Immature natural killer cell (primary cell): ENCODE data around the gene SPON1. TPM values are rescaled to one million over a fixed set of nuclear protein-coding genes. Genes with fewer than 3 reads are reported as not detected.
"Not testable (repeated sequence)": the region's sequence is repeated elsewhere in the genome, so short reads cannot be mapped to it uniquely, and the experiment has no call there.

Experiments used
- DNase-seq, 3 donors: peaks; one replicate each; pipeline ENCODE4 v3.0.0; 2022; ENCODE audit warnings: mixed read lengths in 1 of 3
- H3K27ac Mint-ChIP-seq, 6 donors: one replicate each; pipeline ENCODE4 v1.8.0; 2020; ENCODE audit warnings: mixed read lengths in 6 of 6, mild to moderate bottlenecking in 5 of 6, inconsistent platforms in 4 of 6, moderate library complexity in 3 of 6
- H3K27me3 Mint-ChIP-seq, 3 donors: one replicate each; pipeline ENCODE4 v1.8.0; 2020 to 2021; ENCODE audit warnings: low read depth in 3 of 3, mild to moderate bottlenecking in 3 of 3, mixed read lengths in 3 of 3, moderate library complexity in 3 of 3, inconsistent platforms in 1 of 3
- H3K36me3 Mint-ChIP-seq, 3 donors: one replicate each; pipeline ENCODE4 v1.8.0; 2020; ENCODE audit warnings: mixed read lengths in 3 of 3, inconsistent platforms in 2 of 3, mild to moderate bottlenecking in 2 of 3
- H3K4me1 Mint-ChIP-seq, 2 donors: one replicate each; pipeline ENCODE4 v1.8.0; 2020; ENCODE audit warnings: inconsistent platforms in 2 of 2, mild to moderate bottlenecking in 2 of 2, mixed read lengths in 2 of 2, moderate library complexity in 1 of 2
- H3K4me3 Mint-ChIP-seq, 5 donors: one replicate each; pipeline ENCODE4 v1.8.0; 2020; ENCODE audit warnings: mild to moderate bottlenecking in 5 of 5, mixed read lengths in 5 of 5, inconsistent platforms in 3 of 5, moderate library complexity in 3 of 5
- H3K9me3 Mint-ChIP-seq, 6 donors: one replicate each; pipeline ENCODE4 v1.8.0; 2020; ENCODE audit warnings: mild to moderate bottlenecking in 6 of 6, mixed read lengths in 6 of 6, inconsistent platforms in 4 of 6, moderate library complexity in 3 of 6
- polyA plus RNA-seq, 3 donors: library from polyadenylated mRNA; unstranded; fragments of 300-500 nt; fragmentation: Illumina TruSeq; gene quantifications; one replicate each; pipeline ENCODE4 v1.2.3, GENCODE V29; 2021

SPON1 gene
- polyA plus RNA-seq, 3 donors from 2014 or later: 0.22 to 1.1 (median 0.74) TPM

- Mint-ChIP-seq H3K4me1 (no peaks in the 10 kb centered on the region), H3K27me3 (peaks cover 1 to 5% (median 4%) of the 10 kb centered on the region in 3 donors), H3K9me3 (peaks cover 0 to 2% (median 0%) of the 10 kb centered on the region in 6 donors), H3K27ac (no peak overlapping the region), H3K4me3 (no peak overlapping the region), H3K36me3 (no peaks in the 10 kb centered on the region)
- DNase-seq: no peak
Observed at GRCh38 chr11:14124886-14125285, 162.4 kb downstream of the SPON1 start.

- Mint-ChIP-seq H3K4me3 (no peak overlapping the region), H3K27me3 (peaks cover 1 to 5% (median 4%) of the 10 kb centered on the region in 3 donors), H3K4me1 (no peaks in the 10 kb centered on the region), H3K9me3 (peaks cover 0 to 2% (median 0%) of the 10 kb centered on the region in 6 donors), H3K27ac (no peak overlapping the region), H3K36me3 (no peaks in the 10 kb centered on the region)
- DNase-seq: no peak
Observed at GRCh38 chr11:14125529-14125928, 163.0 kb downstream of the SPON1 start.

GRCh38 chr11:14127679-14128078 lies 165.2 kb downstream of the SPON1 start:
- DNase-seq: no peak
- H3K9me3 Mint-ChIP-seq: peaks cover 0 to 2% (median 0%) of the 10 kb centered on the region in 6 donors
- H3K27me3 Mint-ChIP-seq: peaks cover 1 to 4% (median 3%) of the 10 kb centered on the region in 3 donors
- H3K27ac Mint-ChIP-seq: no peak overlapping the region
- no peaks in the 10 kb centered on the region for H3K4me1 Mint-ChIP-seq
- H3K4me3 Mint-ChIP-seq: no peak overlapping the region
- H3K36me3 Mint-ChIP-seq: no peaks in the 10 kb centered on the region

- no peak for DNase-seq
- Mint-ChIP-seq H3K4me3 (no peak overlapping the region), H3K4me1 (no peaks in the 10 kb centered on the region), H3K27ac (no peak overlapping the region), H3K27me3 (peaks cover 0 to 7% (median 3%) of the 10 kb centered on the region in 3 donors), H3K9me3 (peaks cover 0 to 2% (median 0%) of the 10 kb centered on the region in 6 donors), H3K36me3 (no peaks in the 10 kb centered on the region)
Observed at GRCh38 chr11:14132312-14132711, 169.8 kb downstream of the SPON1 start.

GRCh38 chr11:14133381-14133780 lies 170.9 kb downstream of the SPON1 start:
- Mint-ChIP-seq H3K4me1 (no peaks in the 10 kb centered on the region), H3K36me3 (no peaks in the 10 kb centered on the region), H3K9me3 (peaks cover 0 to 2% (median 0%) of the 10 kb centered on the region in 6 donors), H3K4me3 (no peak overlapping the region), H3K27ac (no peak overlapping the region), H3K27me3 (peaks cover 0 to 7% (median 3%) of the 10 kb centered on the region in 3 donors)
- DNase-seq: no peak

- Mint-ChIP-seq H3K4me3 (no peak overlapping the region), H3K27ac (no peak overlapping the region)
Observed at GRCh38 chr11:14136561-14136960, 174.0 kb downstream of the SPON1 start.

GRCh38 chr11:14137284-14137683 lies 174.8 kb downstream of the SPON1 start:
- peaks cover 0 to 8% (median 0%) of the 10 kb centered on the region in 3 donors for H3K27me3 Mint-ChIP-seq
- no peak for DNase-seq
- peaks cover 0 to 3% (median 0%) of the 10 kb centered on the region in 6 donors for H3K9me3 Mint-ChIP-seq
- H3K36me3 Mint-ChIP-seq: no peaks in the 10 kb centered on the region
- no peak overlapping the region for H3K27ac Mint-ChIP-seq
- no peaks in the 10 kb centered on the region for H3K4me1 Mint-ChIP-seq
- no peak overlapping the region for H3K4me3 Mint-ChIP-seq

More at GRCh38 chr11:14136561-14136960, 174.0 kb downstream of the SPON1 start:
- H3K9me3 Mint-ChIP-seq: peaks cover 0 to 3% (median 0%) of the 10 kb centered on the region in 6 donors
- H3K4me1 Mint-ChIP-seq: no peaks in the 10 kb centered on the region
- no peak for DNase-seq
- no peaks in the 10 kb centered on the region for H3K36me3 Mint-ChIP-seq
- H3K27me3 Mint-ChIP-seq: peaks cover 0 to 8% (median 0%) of the 10 kb centered on the region in 3 donors

- Mint-ChIP-seq H3K27me3 (peaks cover 0 to 8% (median 0%) of the 10 kb centered on the region in 3 donors), H3K36me3 (no peaks in the 10 kb centered on the region), H3K4me1 (no peaks in the 10 kb centered on the region), H3K4me3 (no peak overlapping the region), H3K27ac (no peak overlapping the region), H3K9me3 (peaks cover 0 to 3% (median 0%) of the 10 kb centered on the region in 6 donors)
- DNase-seq: no peak
Observed at GRCh38 chr11:14140991-14141390, 178.5 kb downstream of the SPON1 start.

GRCh38 chr11:14141676-14142075 lies 179.2 kb downstream of the SPON1 start:
- Mint-ChIP-seq H3K4me3 (no peak overlapping the region), H3K27ac (no peak overlapping the region), H3K27me3 (peaks cover 0 to 8% (median 0%) of the 10 kb centered on the region in 3 donors), H3K36me3 (no peaks in the 10 kb centered on the region), H3K9me3 (peaks cover 0 to 3% (median 0%) of the 10 kb centered on the region in 6 donors), H3K4me1 (no peaks in the 10 kb centered on the region)
- DNase-seq: no peak

- no peaks in the 10 kb centered on the region for H3K36me3 Mint-ChIP-seq
- DNase-seq: no peak
- H3K27me3 Mint-ChIP-seq: peaks cover 0 to 10% (median 2%) of the 10 kb centered on the region in 3 donors
- H3K4me3 Mint-ChIP-seq: no peak overlapping the region
- no peaks in the 10 kb centered on the region for H3K4me1 Mint-ChIP-seq
- H3K9me3 Mint-ChIP-seq: peaks cover 0 to 3% (median 0%) of the 10 kb centered on the region in 6 donors
- H3K27ac Mint-ChIP-seq: no peak overlapping the region
Observed at GRCh38 chr11:14144934-14145333, 182.4 kb downstream of the SPON1 start.

- Mint-ChIP-seq H3K27ac (no peak overlapping the region), H3K9me3 (peaks cover 1 to 8% (median 6%) of the 10 kb centered on the region in 6 donors), H3K36me3 (no peaks in the 10 kb centered on the region), H3K4me3 (no peak overlapping the region), H3K27me3 (peaks cover 3 to 9% (median 4%) of the 10 kb centered on the region in 3 donors), H3K4me1 (no peaks in the 10 kb centered on the region)
- DNase-seq: peak in 1 of 3 donors; percentile 10
Observed at GRCh38 chr11:14148653-14149273, 186.2 kb downstream of the SPON1 start.

- Mint-ChIP-seq H3K4me1 (no peaks in the 10 kb centered on the region), H3K27me3 (peaks cover 3 to 9% (median 4%) of the 10 kb centered on the region in 3 donors), H3K9me3 (peaks cover 4 to 17% (median 9%) of the 10 kb centered on the region in 6 donors)
Observed at GRCh38 chr11:14149683-14150082, 187.2 kb downstream of the SPON1 start.

GRCh38 chr11:14150878-14151277 lies 188.4 kb downstream of the SPON1 start:
- H3K4me3 Mint-ChIP-seq: no peak overlapping the region
- H3K36me3 Mint-ChIP-seq: peaks cover 0 to 4% (median 0%) of the 10 kb centered on the region in 3 donors
- H3K27me3 Mint-ChIP-seq: peaks cover 3 to 9% (median 4%) of the 10 kb centered on the region in 3 donors
- H3K4me1 Mint-ChIP-seq: no peaks in the 10 kb centered on the region
- DNase-seq: no peak
- peaks cover 4 to 24% (median 11%) of the 10 kb centered on the region in 6 donors for H3K9me3 Mint-ChIP-seq
- H3K27ac Mint-ChIP-seq: no peak overlapping the region

More at GRCh38 chr11:14149683-14150082, 187.2 kb downstream of the SPON1 start:
- H3K27ac Mint-ChIP-seq: no peak overlapping the region
- no peak overlapping the region for H3K4me3 Mint-ChIP-seq
- DNase-seq: no peak
- no peaks in the 10 kb centered on the region for H3K36me3 Mint-ChIP-seq

- not testable (repeated sequence) for H3K4me3 Mint-ChIP-seq, H3K27me3 Mint-ChIP-seq, H3K4me1 Mint-ChIP-seq, H3K27ac Mint-ChIP-seq, DNase-seq
- H3K36me3 Mint-ChIP-seq: peaks cover 0 to 14% (median 0%) of the 10 kb centered on the region in 3 donors
- peaks cover 4 to 46% (median 30%) of the 10 kb centered on the region in 6 donors for H3K9me3 Mint-ChIP-seq
Observed at GRCh38 chr11:14154103-14154502, 191.6 kb downstream of the SPON1 start.
